SK-N-MC (cell line): ENCODE results near the gene IL12A.

Experiments used
- EZH2 ChIP-seq: fragments of 200-600 bp; sonication (generic); IDR thresholded peaks from one replicate; pipeline ENCODE4 v1.6.1; 2017; ENCODE audit warnings: antibody characterized with exemption
- FOXP2 ChIP-seq: optimal IDR thresholded peaks from 2 replicates; pipeline ENCODE3; 2011; ENCODE audit warnings: mild to moderate bottlenecking, moderate library complexity; ENCODE audit not compliant: insufficient read depth; ENCODE audit errors: extremely low read length, control extremely low read depth
- POLR2AphosphoS5 ChIP-seq: IDR thresholded peaks from 2 replicates; pipeline ENCODE4 v1.6.1; 2012; ENCODE audit warnings: mild to moderate bottlenecking, low read depth, low read length, borderline replicate concordance

DNA sequence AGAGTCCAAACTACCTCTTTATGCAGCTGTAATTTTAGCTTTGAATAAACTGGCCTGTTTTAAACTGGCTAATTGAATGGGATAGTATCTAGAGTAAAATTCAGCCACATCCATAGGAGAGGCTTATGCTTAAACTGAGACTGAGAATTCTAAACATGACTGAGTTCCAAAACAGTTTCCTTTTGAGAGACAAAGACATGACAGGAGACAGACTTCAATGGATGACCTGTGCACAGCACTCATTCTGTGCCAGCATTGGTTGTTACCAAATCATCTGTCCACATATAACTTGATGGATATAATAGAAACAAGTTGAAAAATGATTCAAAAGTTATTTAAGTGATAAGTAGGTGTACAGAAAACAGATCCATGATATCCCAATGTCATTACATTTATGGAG is 20.9 kb downstream of the IL12A start:
- TF ChIP-seq EZH2 = no peak
- TF ChIP-seq POLR2AphosphoS5 = no peak
- no peak for TF ChIP-seq FOXP2
